Mesendoderm (in vitro differentiated cells): Measurements from ENCODE around the gene UNC93B1.
"Not testable (repeated sequence)": the region's sequence is repeated elsewhere in the genome, so short reads cannot be mapped to it uniquely, and the experiment has no call there.

Experiments used
- DNase-seq: peaks from one replicate; pipeline ENCODE4 v3.0.0; 2013
- H2AK5ac ChIP-seq: 2 replicates; pipeline ENCODE4 v1.6.1; 2013; ENCODE audit warnings: low read length, inconsistent platforms
- H2BK120ac ChIP-seq: 2 replicates; pipeline ENCODE4 v1.6.1; 2013; ENCODE audit warnings: low read depth, mild to moderate bottlenecking, low read length, moderate library complexity, mixed read lengths
- H2BK15ac ChIP-seq: replicated peaks from 2 replicates; pipeline ENCODE4 v1.6.1; 2013; ENCODE audit warnings: low read depth, mild to moderate bottlenecking, moderate library complexity
- H2BK5ac ChIP-seq: 2 replicates; pipeline ENCODE4 v1.6.1; 2013; ENCODE audit warnings: low read length, inconsistent platforms
- H3K18ac ChIP-seq: 2 replicates; pipeline ENCODE4 v1.6.1; 2013; ENCODE audit warnings: mild to moderate bottlenecking, low read length, mixed read lengths
- H3K23ac ChIP-seq: one replicate; pipeline ENCODE4 v1.6.1; 2013; ENCODE audit warnings: low read length
- H3K27ac ChIP-seq: 2 replicates; pipeline ENCODE4 v1.5.1; 2013; ENCODE audit warnings: low read depth, mild to moderate bottlenecking, inconsistent platforms, low read length, moderate library complexity
- H3K27me3 ChIP-seq: 2 replicates; pipeline ENCODE4 v1.6.1; 2013; ENCODE audit warnings: low read length, control low read depth, mild to moderate bottlenecking, inconsistent platforms; ENCODE audit not compliant: insufficient read depth, poor library complexity
- H3K36me3 ChIP-seq: 2 replicates; pipeline ENCODE4 v1.6.1; 2013; ENCODE audit warnings: low read length, inconsistent platforms; ENCODE audit not compliant: control insufficient read depth, insufficient read depth
- H3K4ac ChIP-seq: one replicate; pipeline ENCODE4 v1.6.1; 2013; ENCODE audit warnings: low read depth, mild to moderate bottlenecking, low read length, moderate library complexity
- H3K4me1 ChIP-seq: 2 replicates; pipeline ENCODE4 v1.6.1; 2013; ENCODE audit warnings: low read depth, low read length, inconsistent platforms; ENCODE audit not compliant: control insufficient read depth
- H3K4me2 ChIP-seq: 2 replicates; pipeline ENCODE4 v1.6.1; 2013; ENCODE audit warnings: low read length
- H3K4me3 ChIP-seq: 2 replicates; pipeline ENCODE4 v1.5.1; 2013; ENCODE audit warnings: mild to moderate bottlenecking, low read length
- H3K56ac ChIP-seq: one replicate; pipeline ENCODE4 v1.6.1; 2013; ENCODE audit warnings: low read length
- H3K79me1 ChIP-seq: 2 replicates; pipeline ENCODE4 v1.6.1; 2013; ENCODE audit warnings: low read length, inconsistent platforms
- H3K79me2 ChIP-seq: 2 replicates; pipeline ENCODE4 v1.6.1; 2013; ENCODE audit warnings: mild to moderate bottlenecking, low read length; ENCODE audit not compliant: control insufficient read depth, insufficient read depth
- H3K9ac ChIP-seq: 2 replicates; pipeline ENCODE4 v1.6.1; 2013; ENCODE audit warnings: low read length, inconsistent platforms
- H4K5ac ChIP-seq: one replicate; pipeline ENCODE4 v1.6.1; 2013; ENCODE audit warnings: low read length
- H4K8ac ChIP-seq: one replicate; pipeline ENCODE4 v1.6.1; 2013; ENCODE audit warnings: low read depth, mild to moderate bottlenecking, control low read depth, low read length, moderate library complexity
- WGBS: extraction: QIAGEN DNeasy Blood & Tissue Kit; methylation state at CpG from one replicate; pipeline ENCODE4 v1.1.7; 2013; ENCODE audit warnings: low lambda C conversion rate, missing lambda C conversion rate; ENCODE audit not compliant: insufficient coverage; ENCODE audit errors: extremely low coverage; 5-methylcytosine and 5-hydroxymethylcytosine counted together

UNC93B1 gene

DNA sequence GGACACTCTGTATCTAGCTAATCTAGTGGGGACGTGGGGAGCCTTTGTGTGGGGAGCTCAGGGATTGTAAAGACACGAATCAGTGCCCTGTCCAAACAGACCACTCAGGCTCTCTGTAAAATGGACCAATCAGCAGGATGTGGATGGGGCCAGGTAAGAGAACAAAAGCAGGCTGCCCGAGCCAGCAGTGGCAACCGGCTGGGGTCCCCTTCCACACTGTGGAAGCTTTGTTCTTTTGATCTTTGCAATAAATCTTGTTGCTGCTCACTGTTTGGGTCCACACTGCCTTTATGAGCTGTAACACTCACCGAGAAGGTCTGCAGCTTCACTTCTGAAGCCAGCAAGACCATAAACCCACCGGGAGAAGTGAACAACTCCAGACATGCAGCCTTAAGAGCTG lies 40.0 kb downstream of the UNC93B1 start:
- not testable (repeated sequence) for H3K27ac ChIP-seq, DNase-seq, H3K56ac ChIP-seq, H2BK5ac ChIP-seq, H3K4me3 ChIP-seq, H3K9ac ChIP-seq, H2BK15ac ChIP-seq, H3K79me2 ChIP-seq, H4K5ac ChIP-seq, H3K4me1 ChIP-seq, H2AK5ac ChIP-seq, H3K36me3 ChIP-seq, H3K27me3 ChIP-seq, H3K4me2 ChIP-seq, H3K79me1 ChIP-seq, H3K18ac ChIP-seq, H4K8ac ChIP-seq, H3K4ac ChIP-seq, H2BK120ac ChIP-seq, H3K23ac ChIP-seq
- WGBS: no CpG with 5 or more reads among the region's 6 CpGs

DNA sequence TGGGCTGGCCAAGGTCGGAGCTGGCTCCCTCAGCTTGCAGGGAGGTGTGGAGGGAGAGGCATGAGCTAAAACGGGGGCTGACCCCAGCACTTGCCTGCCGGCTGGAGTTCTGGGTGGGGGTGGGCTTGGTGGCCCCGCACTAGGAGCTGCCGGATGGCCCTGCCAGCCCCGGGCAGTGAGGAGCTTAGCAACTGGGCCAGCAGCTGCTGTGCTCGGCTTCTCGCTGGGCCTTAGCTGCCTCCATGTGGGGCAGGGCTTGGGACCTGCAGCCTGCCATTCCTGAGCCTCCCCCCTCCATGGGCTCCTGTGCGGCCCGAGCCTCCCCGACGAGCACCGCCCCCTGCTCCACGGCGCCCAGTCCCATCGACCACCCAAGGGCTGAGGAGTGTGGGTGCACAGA lies 40.7 kb downstream of the UNC93B1 start:
- H3K36me3 ChIP-seq, H3K79me2 ChIP-seq, H3K4me1 ChIP-seq, H3K4ac ChIP-seq, H3K27me3 ChIP-seq, H3K18ac ChIP-seq, H4K8ac ChIP-seq, H3K23ac ChIP-seq, H3K4me2 ChIP-seq, H2AK5ac ChIP-seq, DNase-seq, H3K4me3 ChIP-seq, H3K56ac ChIP-seq, H4K5ac ChIP-seq, H2BK15ac ChIP-seq, H2BK5ac ChIP-seq, H3K79me1 ChIP-seq, H2BK120ac ChIP-seq, H3K27ac ChIP-seq, H3K9ac ChIP-seq: not testable (repeated sequence)
- no CpG with 5 or more reads among the region's 16 CpGs for WGBS

DNA sequence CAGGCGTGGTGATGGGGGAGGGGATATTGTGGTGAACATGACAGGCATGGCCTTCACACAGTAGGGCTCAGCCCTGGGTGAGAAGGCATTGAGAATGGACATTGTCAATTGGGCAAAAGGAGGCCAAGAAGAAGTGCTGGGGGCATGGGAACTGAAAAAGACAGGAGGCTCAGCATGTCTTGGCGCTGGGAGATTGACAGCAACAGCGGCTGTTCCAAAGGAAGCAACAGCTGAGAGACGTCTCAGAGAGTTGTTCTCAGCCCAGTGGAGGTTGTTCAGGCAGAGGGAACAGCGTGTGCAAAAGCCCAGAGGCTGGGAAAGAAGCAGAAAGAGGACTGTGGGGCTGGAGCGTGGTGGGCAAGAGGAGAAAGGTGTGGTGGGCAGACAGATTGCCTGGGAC lies 47.7 kb downstream of the UNC93B1 start:
- H4K8ac ChIP-seq, H2BK15ac ChIP-seq, H3K4me3 ChIP-seq, H3K27me3 ChIP-seq, H3K9ac ChIP-seq, H2BK5ac ChIP-seq, H3K79me2 ChIP-seq, H4K5ac ChIP-seq, H3K27ac ChIP-seq, H2BK120ac ChIP-seq, H3K36me3 ChIP-seq, H3K79me1 ChIP-seq, DNase-seq, H3K23ac ChIP-seq, H3K56ac ChIP-seq, H3K18ac ChIP-seq, H3K4me2 ChIP-seq, H3K4me1 ChIP-seq, H2AK5ac ChIP-seq, H3K4ac ChIP-seq: not testable (repeated sequence)
- WGBS: no CpG with 5 or more reads among the region's 6 CpGs

DNA sequence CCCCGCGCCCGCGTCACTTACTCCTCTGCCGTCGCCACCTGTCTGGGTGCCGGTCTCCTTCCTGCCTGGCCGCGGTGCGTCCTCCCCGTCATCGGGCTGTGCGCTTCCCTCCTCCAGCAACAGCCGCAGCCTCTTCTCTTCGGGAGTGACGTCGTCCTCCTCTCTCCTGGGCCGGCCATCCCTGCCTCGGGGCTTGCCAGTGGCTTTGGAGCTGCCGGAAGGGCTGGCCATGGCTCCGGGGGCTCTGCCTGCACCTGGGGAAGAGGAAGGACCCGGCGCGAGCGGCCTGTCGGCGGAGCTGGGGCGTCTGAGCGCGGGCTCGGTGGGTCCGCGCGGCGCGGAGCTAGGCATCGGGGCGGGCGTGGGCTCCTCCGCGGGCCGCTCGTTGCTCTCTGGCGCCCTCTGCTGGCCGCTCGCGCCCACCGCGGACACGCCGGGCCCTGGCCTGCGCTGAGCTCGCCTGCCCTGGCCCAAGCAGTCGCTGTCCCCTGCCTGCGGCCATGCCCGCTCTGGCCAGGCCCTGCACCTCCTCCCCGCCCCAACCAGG lies 48.4 kb downstream of the UNC93B1 start:
- peak overlapping the region; percentile 69 for H3K9ac ChIP-seq
- WGBS: no CpG with 5 or more reads among the region's 57 CpGs
- H3K36me3 ChIP-seq, H3K4ac ChIP-seq, H2BK120ac ChIP-seq, H3K18ac ChIP-seq, H2BK5ac ChIP-seq, H4K5ac ChIP-seq, H2AK5ac ChIP-seq, H3K23ac ChIP-seq, H3K79me2 ChIP-seq, H3K79me1 ChIP-seq, H3K4me3 ChIP-seq, H3K4me1 ChIP-seq, H4K8ac ChIP-seq, H3K27me3 ChIP-seq, H2BK15ac ChIP-seq, H3K27ac ChIP-seq: not testable (repeated sequence)
- H3K4me2 ChIP-seq: peak overlapping the region; percentile 42
- DNase-seq: peak; percentile 77
- peak overlapping the region; percentile 82 for H3K56ac ChIP-seq

DNA sequence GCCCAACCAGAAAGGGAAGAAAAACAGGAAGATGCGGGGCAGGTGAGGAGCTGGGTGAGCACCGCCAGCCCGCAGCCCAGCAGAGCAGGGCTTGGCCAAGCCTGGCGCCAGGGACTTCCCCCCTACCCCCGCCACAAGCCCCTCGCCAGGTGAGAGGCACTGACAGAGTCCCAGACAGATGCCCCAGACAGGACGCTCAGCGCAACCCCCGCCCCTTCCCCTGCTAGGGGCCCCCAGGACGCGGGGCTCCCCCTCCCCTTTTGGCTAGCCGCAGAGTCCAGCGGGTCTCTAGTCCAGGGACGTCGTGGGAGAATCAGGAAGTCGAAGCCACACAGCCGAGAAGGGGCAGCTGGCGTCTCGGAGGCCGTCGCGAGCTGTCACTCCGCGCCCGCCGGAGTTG lies 48.9 kb downstream of the UNC93B1 start:
- not testable (repeated sequence) for H4K5ac ChIP-seq, H2BK120ac ChIP-seq, H3K18ac ChIP-seq, H3K27me3 ChIP-seq, DNase-seq, H2AK5ac ChIP-seq, H3K27ac ChIP-seq, H3K36me3 ChIP-seq, H3K4ac ChIP-seq, H2BK15ac ChIP-seq, H3K4me1 ChIP-seq, H3K23ac ChIP-seq, H3K79me2 ChIP-seq, H3K4me3 ChIP-seq, H3K4me2 ChIP-seq, H2BK5ac ChIP-seq, H3K9ac ChIP-seq, H3K79me1 ChIP-seq, H4K8ac ChIP-seq
- WGBS: no CpG with 5 or more reads among the region's 26 CpGs
- H3K56ac ChIP-seq: peak overlapping the region; percentile 60

DNA sequence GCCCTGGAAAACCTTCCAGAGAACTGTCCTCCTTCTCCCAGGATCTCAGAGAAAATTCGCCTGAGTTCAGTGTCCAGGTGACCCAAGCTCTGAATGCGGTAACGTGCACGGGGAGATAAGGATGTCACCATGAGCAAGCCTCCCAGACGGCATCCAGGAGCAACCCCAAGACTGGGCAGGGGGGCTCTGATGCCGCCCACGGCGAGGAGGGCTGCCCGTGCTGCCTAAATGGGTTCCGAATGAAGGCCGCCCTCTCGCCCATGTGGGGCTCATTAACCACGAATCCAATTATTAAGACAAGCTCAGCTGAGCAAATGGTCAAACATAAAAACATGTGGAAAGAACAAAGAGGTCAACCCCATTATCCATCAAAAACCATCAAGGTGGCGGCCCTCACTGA lies 49.6 kb downstream of the UNC93B1 start:
- H2AK5ac ChIP-seq, DNase-seq, H3K56ac ChIP-seq, H4K5ac ChIP-seq, H3K36me3 ChIP-seq, H3K79me1 ChIP-seq, H3K4me3 ChIP-seq, H3K4me2 ChIP-seq, H2BK15ac ChIP-seq, H3K9ac ChIP-seq, H3K23ac ChIP-seq, H4K8ac ChIP-seq, H3K27me3 ChIP-seq, H3K79me2 ChIP-seq, H3K4ac ChIP-seq, H2BK120ac ChIP-seq, H3K4me1 ChIP-seq, H3K27ac ChIP-seq, H2BK5ac ChIP-seq, H3K18ac ChIP-seq: not testable (repeated sequence)
- WGBS: no CpG with 5 or more reads among the region's 14 CpGs
